Frontal cortex (tissue), 4 donors: ENCODE measurements around the gene WDR77. TPM values are rescaled to one million over a fixed set of nuclear protein-coding genes. Genes with fewer than 3 reads are reported as not detected.
A peak's percentile ranks its signal among the peaks of the same experiment; 100 is the strongest.

Source experiments
- DNase-seq, 2 donors: peaks; one replicate each; pipeline ENCODE4 v3.0.0; 2012; ENCODE audit warnings: low spot score in 2 of 2
- FAIRE-seq: peaks from 2 replicates; lab custom pipeline; 2012; peaks lifted over from hg19 to GRCh38; lab: Jason Lieb, UNC
- total RNA-seq: library from RNA; depleted of rRNA; stranded (reverse); fragments of >200 nt; gene quantifications from one replicate; pipeline ENCODE4 v1.2.3, GENCODE V29; 2014
- donor health status: control.
- donor health status: control.
- donor health status: control.

WDR77 gene
- total RNA-seq, 1 donor from 2014 or later, result 20.8 TPM

DNA sequence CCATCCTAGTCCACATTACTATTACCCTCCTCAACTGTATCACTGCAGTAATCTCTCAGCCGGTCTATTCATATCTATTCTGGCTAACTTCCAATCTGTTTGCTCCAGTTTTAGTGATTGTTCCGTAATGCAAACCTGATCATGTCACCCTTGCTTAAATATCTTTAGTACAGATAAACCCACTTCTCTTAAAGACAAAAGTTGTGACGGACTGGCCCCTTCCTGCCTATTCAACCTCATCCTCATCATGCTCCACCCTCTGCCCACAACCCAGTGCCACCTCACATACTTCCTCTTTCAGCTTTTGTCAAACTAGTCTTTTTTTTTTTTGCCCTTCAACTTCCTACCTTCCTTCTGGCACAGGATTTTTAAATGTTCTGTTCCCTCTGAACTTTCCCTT, 22.0 kb upstream of the WDR77 start:
- DNase-seq, result no peak
- no peak for FAIRE-seq

- no peak for DNase-seq
- no peak for FAIRE-seq
Observed at GRCh38 chr1:111470596-111470995, 21.5 kb upstream of the WDR77 start.

GRCh38 chr1:111469539-111469938, 20.5 kb upstream of the WDR77 start:
- no peak for FAIRE-seq

GRCh38 chr1:111468717-111469100, 19.7 kb upstream of the WDR77 start:
- no peak for FAIRE-seq
- DNase-seq, result no peak

More at GRCh38 chr1:111469539-111469938, 20.5 kb upstream of the WDR77 start:
- DNase-seq, result no peak

DNA sequence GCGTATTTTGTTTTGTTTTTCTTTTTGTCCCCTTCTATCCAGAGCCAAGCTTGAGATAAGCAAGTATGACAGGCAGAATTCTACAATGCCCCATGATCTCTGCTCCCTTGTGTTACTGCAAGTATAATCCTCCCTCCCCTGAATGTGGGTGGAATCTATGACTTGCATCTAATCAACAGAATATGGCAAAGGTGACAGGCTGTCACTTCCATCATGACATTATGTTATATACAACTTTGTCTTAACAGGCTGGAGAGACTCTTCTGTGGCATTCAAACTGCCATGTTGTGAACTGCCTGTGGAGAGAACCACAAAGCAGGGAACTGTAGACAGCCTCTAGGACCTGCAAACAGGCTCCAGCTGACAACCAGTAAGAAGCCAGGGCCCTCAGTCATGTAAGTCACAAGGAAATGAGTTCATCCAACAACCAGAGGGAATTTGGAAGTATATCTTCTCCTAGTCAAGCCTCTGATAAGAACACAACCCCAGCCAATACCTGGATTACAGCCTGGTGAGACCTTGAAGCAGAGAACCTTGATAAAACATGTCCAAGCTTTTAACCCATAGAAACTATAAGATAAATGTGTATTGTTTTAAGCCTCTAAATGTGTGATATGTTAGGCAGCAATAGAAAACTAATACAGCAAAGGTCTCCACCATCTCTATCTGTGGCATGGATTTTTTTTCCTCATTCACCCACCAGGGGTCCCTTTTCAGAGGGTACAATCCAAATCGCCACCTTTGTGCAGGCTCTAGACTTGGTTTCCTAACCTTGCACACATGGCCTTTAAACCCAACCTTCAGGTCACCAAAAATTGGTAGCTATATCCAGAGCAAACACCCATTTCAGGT, 19.0 kb upstream of the WDR77 start:
- no peak for DNase-seq
- FAIRE-seq, result no peak

GRCh38 chr1:111466480-111466879, 17.4 kb upstream of the WDR77 start:
- DNase-seq (no peak), FAIRE-seq (peak; percentile 36)

GRCh38 chr1:111465754-111466153, 16.7 kb upstream of the WDR77 start:
- no peak for FAIRE-seq
- no peak for DNase-seq

GRCh38 chr1:111463029-111463683, 14.1 kb upstream of the WDR77 start:
- no peak for DNase-seq

DNA sequence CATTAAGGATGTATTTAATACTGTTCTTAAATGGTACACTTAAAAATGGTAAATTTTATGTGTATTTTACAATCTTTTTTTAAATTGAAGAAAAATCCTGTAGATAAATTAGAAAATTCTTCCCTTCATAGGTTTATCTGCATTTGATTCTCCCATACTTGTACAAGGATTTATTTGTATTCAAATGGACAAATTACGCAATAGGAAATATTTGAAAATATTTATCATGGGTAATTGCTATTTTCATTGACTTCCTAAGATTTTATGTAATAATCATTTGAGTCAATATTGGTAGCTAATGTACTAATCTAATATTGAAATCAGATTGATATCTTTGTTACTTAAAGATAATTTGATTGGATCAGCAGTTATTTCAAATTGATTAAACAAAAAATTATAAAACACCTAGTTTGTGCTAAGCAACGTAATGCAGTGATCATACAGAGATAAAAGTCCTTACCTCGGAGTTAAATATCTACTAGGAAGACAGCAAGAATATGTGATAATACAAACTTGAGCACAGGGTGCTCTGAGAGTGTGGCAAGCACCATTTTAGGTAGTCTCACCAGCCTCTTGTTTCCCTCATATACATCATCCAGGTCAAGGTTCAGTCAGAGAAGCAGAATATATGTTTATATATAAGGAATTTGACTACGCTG, 13.4 kb upstream of the WDR77 start:
- DNase-seq (no peak), FAIRE-seq (no peak)

More at GRCh38 chr1:111463029-111463683, 14.1 kb upstream of the WDR77 start:
- no peak for FAIRE-seq

GRCh38 chr1:111461765-111462164, 12.7 kb upstream of the WDR77 start:
- DNase-seq, result no peak
- FAIRE-seq, result no peak

DNA sequence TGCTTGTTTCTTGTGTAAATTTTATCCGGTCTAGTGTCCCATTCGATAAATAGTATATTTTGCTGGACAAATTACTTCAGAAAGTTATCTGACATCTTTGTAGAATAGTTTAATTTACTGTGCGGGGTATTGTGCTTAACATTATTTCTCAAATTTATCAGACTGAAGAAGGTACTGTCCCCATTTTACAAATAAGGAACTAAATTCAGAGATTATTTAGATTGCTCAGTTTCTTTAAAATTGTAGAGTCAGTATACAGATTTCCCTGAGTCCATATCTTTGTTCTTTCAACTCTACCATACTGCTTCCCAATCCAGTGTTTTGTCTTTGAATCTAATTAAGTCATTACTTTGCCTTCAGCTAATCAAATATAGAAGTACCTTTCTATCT, 6.6 kb upstream of the WDR77 start:
- FAIRE-seq (no peak), DNase-seq (no peak)

- no peak for FAIRE-seq
- no peak for DNase-seq
Observed at GRCh38 chr1:111454859-111455641, 6.0 kb upstream of the WDR77 start.

DNA sequence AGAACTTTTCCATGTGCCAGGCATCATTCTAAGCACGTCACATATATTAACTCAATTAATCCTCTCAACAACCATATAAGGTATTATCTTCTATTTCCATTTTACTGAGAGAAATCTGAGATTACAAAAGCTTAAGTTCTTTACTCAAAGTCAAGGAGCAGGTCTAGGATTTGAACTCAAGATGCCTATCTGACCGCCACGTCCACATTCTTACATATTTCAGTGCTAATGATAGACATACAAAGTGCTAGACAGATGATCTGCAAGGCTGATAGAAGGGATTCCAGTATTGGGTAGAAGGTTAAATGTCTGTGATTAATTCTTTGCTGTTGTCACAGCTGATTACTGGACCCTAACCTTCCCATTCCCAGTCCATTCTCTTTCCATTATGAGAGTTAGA, 4.7 kb upstream of the WDR77 start:
- DNase-seq (no peak), FAIRE-seq (no peak)

- DNase-seq, result no peak
- no peak for FAIRE-seq
Observed at GRCh38 chr1:111452581-111452980, 3.5 kb upstream of the WDR77 start.

- FAIRE-seq, result no peak
Observed at GRCh38 chr1:111450185-111450584, 1.1 kb upstream of the WDR77 start.

GRCh38 chr1:111449703-111450017, 604 bp upstream of the WDR77 start:
- DNase-seq, result no peak
- no peak for FAIRE-seq

More at GRCh38 chr1:111450185-111450584, 1.1 kb upstream of the WDR77 start:
- DNase-seq, result no peak

GRCh38 chr1:111448482-111448917, 556 bp downstream of the WDR77 start:
- DNase-seq (peak in 1 of 2 donors; percentile 23), FAIRE-seq (no peak)

DNA sequence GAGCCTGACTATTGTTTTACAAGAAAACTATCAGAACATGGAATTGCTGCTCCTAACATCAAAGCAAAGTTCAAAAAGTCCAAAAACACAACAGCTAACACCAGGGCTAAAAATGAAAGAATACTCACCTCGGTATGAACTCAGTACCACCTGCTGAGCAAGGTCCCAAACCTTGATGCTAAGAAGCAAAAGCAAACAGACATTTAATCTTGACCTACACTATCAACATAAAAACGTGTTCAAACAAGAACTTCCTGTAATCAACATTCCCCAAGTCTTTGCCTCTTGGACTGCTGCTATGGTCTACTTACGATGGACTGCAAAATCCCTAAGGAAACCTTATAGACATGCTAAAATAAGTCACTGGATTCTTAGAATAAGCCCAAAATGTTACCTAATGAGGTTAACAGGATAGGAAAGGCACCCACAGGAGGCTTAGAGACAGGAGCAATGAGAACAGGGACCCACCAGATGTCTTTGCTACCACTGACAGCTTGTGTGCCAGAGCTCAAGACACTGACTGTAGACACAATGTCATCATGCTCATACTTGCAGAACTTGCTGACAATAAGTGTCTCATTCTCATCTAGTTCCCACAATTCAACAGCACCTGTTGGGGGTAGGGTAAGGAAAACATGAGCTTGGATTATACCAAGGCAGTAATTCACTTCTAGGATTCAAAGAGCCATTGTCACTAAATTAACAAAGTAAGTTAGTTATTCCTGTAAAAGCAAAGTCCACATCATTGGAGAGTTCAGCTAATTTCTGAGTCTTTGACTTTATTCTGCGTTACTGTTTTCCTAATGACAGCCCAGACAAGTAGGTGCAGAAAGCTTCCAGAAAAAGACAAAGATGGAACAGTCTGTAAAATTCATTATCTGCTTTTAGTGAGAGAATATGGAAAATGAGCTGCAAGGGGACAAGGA, 1.8 kb downstream of the WDR77 start:
- no peak for DNase-seq
- FAIRE-seq, result no peak

GRCh38 chr1:111446546-111446945, 2.5 kb downstream of the WDR77 start:
- FAIRE-seq, result no peak
- no peak for DNase-seq
